ENCODE data around the gene FSTL5.

The FSTL5 gene

GRCh38 chr4:161916035-161916434, 247.8 kb downstream of the FSTL5 start:
- Histone ChIP-seq H3K79me2 (ENCODE audit: insufficient read depth, low read length) (no peaks in the 10 kb centered on the region), H3K36me3 (ENCODE audit: insufficient read depth, low read length) (no peaks in the 10 kb centered on the region), H3K27ac (ENCODE audit: low read length) (no peak overlapping the region), H3K4me3 (ENCODE audit: low read depth in 1 of 2, low read length in 2 of 2) (no peak overlapping the region), H3K9me3 (ENCODE audit: insufficient read depth, low read length, severe bottlenecking) (no peaks in the 10 kb centered on the region), H3K27me3 (ENCODE audit: insufficient read depth, low read length, poor library complexity) (no peaks in the 10 kb centered on the region), H2AFZ (ENCODE audit: low read depth, low read length) (no peak overlapping the region), H3K4me2 (ENCODE audit: insufficient read depth, low read length) (no peak overlapping the region), H4K20me1 (ENCODE audit: insufficient read depth, low read length) (no peaks in the 10 kb centered on the region), H3K4me1 (ENCODE audit: insufficient read depth, low read length) (no peaks in the 10 kb centered on the region), H3K9ac (ENCODE audit: low read depth, low read length) (no peak overlapping the region)
- TF ChIP-seq EZH2 (IDR thresholded peaks at IDR 0.05; ENCODE audit: borderline replicate concordance, low read depth, low read length, severe bottlenecking): no peak
- TF ChIP-seq CTCF (IDR thresholded peaks at IDR 0.05; ENCODE audit: borderline replicate concordance, extremely low read depth, low read length, poor library complexity, severe bottlenecking): no peak
- no peak for ATAC-seq (ENCODE audit: insufficient read depth, low read depth)
- DNase-seq: no peak

GRCh38 chr4:161907590-161907955, 256.2 kb downstream of the FSTL5 start:
- Histone ChIP-seq H3K27me3 (ENCODE audit: insufficient read depth, low read length, poor library complexity) (no peaks in the 10 kb centered on the region), H3K9ac (ENCODE audit: low read depth, low read length) (no peak overlapping the region), H4K20me1 (ENCODE audit: insufficient read depth, low read length) (no peaks in the 10 kb centered on the region), H3K4me1 (ENCODE audit: insufficient read depth, low read length) (no peaks in the 10 kb centered on the region), H3K79me2 (ENCODE audit: insufficient read depth, low read length) (no peaks in the 10 kb centered on the region), H3K4me3 (ENCODE audit: low read depth in 1 of 2, low read length in 2 of 2) (no peak overlapping the region), H3K36me3 (ENCODE audit: insufficient read depth, low read length) (no peaks in the 10 kb centered on the region), H3K9me3 (ENCODE audit: insufficient read depth, low read length, severe bottlenecking) (no peaks in the 10 kb centered on the region), H3K4me2 (ENCODE audit: insufficient read depth, low read length) (no peak overlapping the region), H2AFZ (ENCODE audit: low read depth, low read length) (no peak overlapping the region), H3K27ac (ENCODE audit: low read length) (no peak overlapping the region)
- ATAC-seq (ENCODE audit: insufficient read depth, low read depth) (no peak), DNase-seq (no peak)
- no peak for TF ChIP-seq EZH2 (IDR thresholded peaks at IDR 0.05; ENCODE audit: borderline replicate concordance, low read depth, low read length, severe bottlenecking)
- TF ChIP-seq CTCF (IDR thresholded peaks at IDR 0.05; ENCODE audit: borderline replicate concordance, extremely low read depth, low read length, poor library complexity, severe bottlenecking): no peak

GRCh38 chr4:161906836-161907589, 256.8 kb downstream of the FSTL5 start:
- no peaks in the 10 kb centered on the region for H3K79me2 ChIP-seq (ENCODE audit: insufficient read depth, low read length)
- H3K36me3 ChIP-seq (ENCODE audit: insufficient read depth, low read length): no peaks in the 10 kb centered on the region
- no peak overlapping the region for H3K4me3 ChIP-seq (ENCODE audit: low read depth in 1 of 2, low read length in 2 of 2)
- no peaks in the 10 kb centered on the region for H3K9me3 ChIP-seq (ENCODE audit: insufficient read depth, low read length, severe bottlenecking)
- no peak overlapping the region for H3K9ac ChIP-seq (ENCODE audit: low read depth, low read length)
- DNase-seq (no peak), ATAC-seq (ENCODE audit: insufficient read depth, low read depth) (no peak)
- H3K4me1 ChIP-seq (ENCODE audit: insufficient read depth, low read length): no peaks in the 10 kb centered on the region
- H3K4me2 ChIP-seq (ENCODE audit: insufficient read depth, low read length): no peak overlapping the region
- H3K27ac ChIP-seq (ENCODE audit: low read length): no peak overlapping the region
- no peak overlapping the region for H2AFZ ChIP-seq (ENCODE audit: low read depth, low read length)
- H3K27me3 ChIP-seq (ENCODE audit: insufficient read depth, low read length, poor library complexity): no peaks in the 10 kb centered on the region
- H4K20me1 ChIP-seq (ENCODE audit: insufficient read depth, low read length): no peaks in the 10 kb centered on the region
- TF ChIP-seq EZH2 (IDR thresholded peaks at IDR 0.05; ENCODE audit: borderline replicate concordance, low read depth, low read length, severe bottlenecking) (no peak), CTCF (IDR thresholded peaks at IDR 0.05; ENCODE audit: borderline replicate concordance, extremely low read depth, low read length, poor library complexity, severe bottlenecking) (no peak)

Measured in DND-41 (cell line).